ENCODE measurements around the gene UBE3C.

GRCh38 chr7:157268540-157268939 lies 129.8 kb downstream of the UBE3C start:
- TF ChIP-seq CTCF (IDR thresholded peaks at IDR 0.05) (no peak), POLR2A (IDR thresholded peaks at IDR 0.05) (no peak), EP300 (IDR thresholded peaks at IDR 0.05) (no peak)
